HL-60 (cell line): Measurements from ENCODE around the gene ADAM19.

Experiments used
- DNase-seq, 2 experiments: peaks; one replicate each; pipeline ENCODE4 v3.0.0-alpha.2; 2010 to 2020; ENCODE audit warnings: low read depth in 1 of 2, low spot score in 1 of 2
- H3K27ac ChIP-seq: fragments of 250-450 bp; sonication (Bioruptor Pico); replicated peaks from 2 replicates; pipeline ENCODE4 v1.5.1; 2020; ENCODE audit warnings: mild to moderate bottlenecking, moderate library complexity
- H3K27me3 ChIP-seq: fragments of 250-450 bp; sonication (Bioruptor Pico); 2 replicates; pipeline ENCODE4 v1.5.1; 2021; ENCODE audit warnings: mild to moderate bottlenecking, moderate library complexity; ENCODE audit not compliant: insufficient read depth, poor library complexity, severe bottlenecking
- H3K4me3 ChIP-seq: replicated peaks from 2 replicates; pipeline ENCODE4 v1.5.1; 2011; ENCODE audit warnings: mild to moderate bottlenecking, control low read depth, low read length; ENCODE audit not compliant: insufficient read depth
- GABPA ChIP-seq: IDR thresholded peaks from 2 replicates; pipeline ENCODE4 v1.6.1; 2012; ENCODE audit warnings: low read depth
- POLR2AphosphoS5 ChIP-seq: IDR thresholded peaks from 2 replicates; pipeline ENCODE4 v1.6.1; 2012; ENCODE audit warnings: low read depth
- SPI1 ChIP-seq: IDR thresholded peaks from 2 replicates; pipeline ENCODE4 v1.6.1; 2012; ENCODE audit warnings: low read depth, mild to moderate bottlenecking, borderline replicate concordance
- TF ChIP-seq, protein P1 (sequence below): IDR thresholded peaks from 2 replicates; pipeline ENCODE4 v1.6.1; 2012; ENCODE audit warnings: low read depth; ENCODE audit not compliant: insufficient replicate concordance
- TF ChIP-seq, protein P2 (sequence below): IDR thresholded peaks from one replicate; pipeline ENCODE4 v1.5.1; 2011; ENCODE audit warnings: low read length, control low read depth, inconsistent platforms; ENCODE audit not compliant: insufficient read depth

ADAM19 gene

DNA sequence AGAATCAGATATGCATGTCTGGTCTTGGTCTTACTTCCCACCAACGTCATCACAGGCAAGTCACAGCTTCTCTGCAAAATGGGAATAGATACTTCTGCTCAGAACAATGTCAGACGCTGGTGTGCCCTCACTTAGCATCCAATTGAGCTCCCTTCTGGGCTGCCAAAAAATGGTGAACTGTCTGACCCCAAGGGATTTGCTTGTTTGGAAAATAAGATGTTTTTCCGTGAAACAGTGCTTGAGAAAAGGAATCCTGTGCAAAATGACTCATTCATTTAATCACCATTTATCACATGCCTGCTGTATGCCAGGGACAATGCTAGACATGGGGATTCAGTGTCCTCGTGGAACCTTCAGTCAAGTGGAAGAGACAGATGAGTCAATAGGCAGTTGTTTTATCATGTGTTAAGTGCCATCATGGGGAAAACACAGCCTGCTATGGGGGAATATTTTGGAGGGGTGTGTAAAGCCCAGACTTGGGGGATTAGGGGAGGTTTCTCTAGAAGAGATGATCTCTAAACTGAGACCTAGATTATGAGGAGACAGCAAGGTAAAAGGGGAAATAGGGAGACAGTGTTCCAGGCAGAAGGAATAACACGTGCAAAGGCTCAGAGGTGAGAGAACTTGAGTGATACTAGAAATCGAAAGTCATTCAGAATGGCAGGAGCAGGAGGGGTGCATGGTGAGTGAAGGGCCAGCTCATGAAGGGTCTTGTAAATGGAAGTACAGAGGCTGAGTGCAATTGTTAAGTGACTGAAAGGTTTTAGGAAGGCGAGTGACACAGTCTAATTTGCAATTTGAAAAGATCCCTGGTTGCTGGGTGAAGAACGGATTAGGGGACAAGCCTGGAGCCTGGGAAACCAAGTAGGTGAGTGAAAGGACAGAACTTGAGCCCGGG lies 111.7 kb downstream of the ADAM19 start:
- TF ChIP-seq, protein P1, sequence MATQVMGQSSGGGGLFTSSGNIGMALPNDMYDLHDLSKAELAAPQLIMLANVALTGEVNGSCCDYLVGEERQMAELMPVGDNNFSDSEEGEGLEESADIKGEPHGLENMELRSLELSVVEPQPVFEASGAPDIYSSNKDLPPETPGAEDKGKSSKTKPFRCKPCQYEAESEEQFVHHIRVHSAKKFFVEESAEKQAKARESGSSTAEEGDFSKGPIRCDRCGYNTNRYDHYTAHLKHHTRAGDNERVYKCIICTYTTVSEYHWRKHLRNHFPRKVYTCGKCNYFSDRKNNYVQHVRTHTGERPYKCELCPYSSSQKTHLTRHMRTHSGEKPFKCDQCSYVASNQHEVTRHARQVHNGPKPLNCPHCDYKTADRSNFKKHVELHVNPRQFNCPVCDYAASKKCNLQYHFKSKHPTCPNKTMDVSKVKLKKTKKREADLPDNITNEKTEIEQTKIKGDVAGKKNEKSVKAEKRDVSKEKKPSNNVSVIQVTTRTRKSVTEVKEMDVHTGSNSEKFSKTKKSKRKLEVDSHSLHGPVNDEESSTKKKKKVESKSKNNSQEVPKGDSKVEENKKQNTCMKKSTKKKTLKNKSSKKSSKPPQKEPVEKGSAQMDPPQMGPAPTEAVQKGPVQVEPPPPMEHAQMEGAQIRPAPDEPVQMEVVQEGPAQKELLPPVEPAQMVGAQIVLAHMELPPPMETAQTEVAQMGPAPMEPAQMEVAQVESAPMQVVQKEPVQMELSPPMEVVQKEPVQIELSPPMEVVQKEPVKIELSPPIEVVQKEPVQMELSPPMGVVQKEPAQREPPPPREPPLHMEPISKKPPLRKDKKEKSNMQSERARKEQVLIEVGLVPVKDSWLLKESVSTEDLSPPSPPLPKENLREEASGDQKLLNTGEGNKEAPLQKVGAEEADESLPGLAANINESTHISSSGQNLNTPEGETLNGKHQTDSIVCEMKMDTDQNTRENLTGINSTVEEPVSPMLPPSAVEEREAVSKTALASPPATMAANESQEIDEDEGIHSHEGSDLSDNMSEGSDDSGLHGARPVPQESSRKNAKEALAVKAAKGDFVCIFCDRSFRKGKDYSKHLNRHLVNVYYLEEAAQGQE, result no peak
- TF ChIP-seq POLR2AphosphoS5, result no peak
- TF ChIP-seq GABPA, result no peak
- TF ChIP-seq SPI1, result no peak
- TF ChIP-seq, protein P2, sequence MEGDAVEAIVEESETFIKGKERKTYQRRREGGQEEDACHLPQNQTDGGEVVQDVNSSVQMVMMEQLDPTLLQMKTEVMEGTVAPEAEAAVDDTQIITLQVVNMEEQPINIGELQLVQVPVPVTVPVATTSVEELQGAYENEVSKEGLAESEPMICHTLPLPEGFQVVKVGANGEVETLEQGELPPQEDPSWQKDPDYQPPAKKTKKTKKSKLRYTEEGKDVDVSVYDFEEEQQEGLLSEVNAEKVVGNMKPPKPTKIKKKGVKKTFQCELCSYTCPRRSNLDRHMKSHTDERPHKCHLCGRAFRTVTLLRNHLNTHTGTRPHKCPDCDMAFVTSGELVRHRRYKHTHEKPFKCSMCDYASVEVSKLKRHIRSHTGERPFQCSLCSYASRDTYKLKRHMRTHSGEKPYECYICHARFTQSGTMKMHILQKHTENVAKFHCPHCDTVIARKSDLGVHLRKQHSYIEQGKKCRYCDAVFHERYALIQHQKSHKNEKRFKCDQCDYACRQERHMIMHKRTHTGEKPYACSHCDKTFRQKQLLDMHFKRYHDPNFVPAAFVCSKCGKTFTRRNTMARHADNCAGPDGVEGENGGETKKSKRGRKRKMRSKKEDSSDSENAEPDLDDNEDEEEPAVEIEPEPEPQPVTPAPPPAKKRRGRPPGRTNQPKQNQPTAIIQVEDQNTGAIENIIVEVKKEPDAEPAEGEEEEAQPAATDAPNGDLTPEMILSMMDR, result no peak
- DNase-seq, result no peak
- no peak overlapping the region for H3K27ac ChIP-seq

DNA sequence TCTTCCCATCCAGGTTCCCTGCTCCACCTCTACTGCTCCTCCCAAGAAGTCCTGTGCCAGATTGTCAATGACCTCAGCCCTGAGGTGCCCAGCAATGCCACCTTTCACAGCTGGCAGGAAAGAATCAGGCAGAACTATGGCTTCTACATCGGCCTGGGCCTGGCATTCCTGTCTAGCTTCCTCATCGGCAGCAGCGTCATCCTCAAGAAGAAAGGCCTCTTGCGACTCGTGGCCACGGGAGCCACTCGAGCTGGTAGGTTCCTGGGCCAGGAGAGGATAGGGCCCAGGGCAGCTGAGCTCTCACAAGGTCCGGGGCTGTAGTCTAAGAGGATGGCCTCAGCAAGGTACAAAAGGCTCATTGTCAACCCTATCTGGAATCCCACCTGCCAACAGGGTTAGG lies 112.5 kb downstream of the ADAM19 start:
- Histone ChIP-seq H3K27me3 (peaks cover 4% of the 10 kb centered on the region), H3K27ac (no peak overlapping the region), H3K4me3 (no peak overlapping the region)
- DNase-seq, result no peak
- TF ChIP-seq POLR2AphosphoS5 (no peak), SPI1 (no peak), GABPA (no peak)
- TF ChIP-seq, protein P2, result no peak
- TF ChIP-seq, protein P1, result no peak

More for the DNA sequence above, 111.7 kb downstream of the ADAM19 start:
- H3K4me3 ChIP-seq, result no peak overlapping the region
- H3K27me3 ChIP-seq, result peaks cover 4% of the 10 kb centered on the region

DNA sequence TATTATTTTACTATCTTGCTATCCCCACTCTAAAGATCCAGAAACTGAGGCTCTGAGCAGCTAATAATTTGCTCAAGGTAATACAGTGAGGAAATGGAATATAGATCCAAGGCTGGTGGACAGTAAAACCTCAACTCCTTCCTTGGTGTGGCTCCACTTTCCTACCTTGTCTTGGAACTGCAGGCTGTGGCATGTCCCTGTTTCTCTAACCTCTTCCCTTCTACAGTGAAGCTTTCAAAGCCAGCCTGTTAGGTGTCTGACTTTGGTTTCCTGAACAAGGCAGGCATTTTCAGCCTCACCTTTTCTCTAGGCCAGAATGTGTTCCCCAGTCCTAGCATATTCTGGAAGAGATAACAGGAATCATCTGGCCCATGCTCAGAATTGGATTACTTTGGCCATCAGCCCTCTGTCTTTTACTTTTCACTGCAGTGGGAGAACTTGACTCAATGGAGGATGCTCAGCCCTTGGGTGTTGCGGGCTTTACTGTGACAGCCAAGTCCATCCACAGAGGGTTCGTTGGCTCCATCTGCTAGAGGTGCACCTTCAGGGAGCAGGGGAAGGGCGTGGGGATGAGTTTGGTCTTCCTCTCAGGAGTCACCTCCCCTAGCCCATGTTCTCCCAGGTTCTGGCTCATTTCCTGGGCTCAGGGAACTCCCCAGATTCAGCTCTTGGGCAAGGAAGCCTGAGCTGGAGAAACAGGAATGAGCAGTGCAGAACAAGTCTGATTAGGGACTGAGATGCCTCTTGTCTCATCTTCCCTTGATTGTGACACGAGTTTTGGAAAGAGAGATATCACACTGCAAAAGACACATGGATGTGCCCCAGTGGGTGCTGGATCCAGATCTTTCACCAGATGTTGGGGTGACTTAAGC lies 114.4 kb downstream of the ADAM19 start:
- DNase-seq, result no peak
- TF ChIP-seq, protein P2, result no peak
- TF ChIP-seq SPI1 (no peak), POLR2AphosphoS5 (no peak), GABPA (no peak)
- TF ChIP-seq, protein P1, result no peak
- Histone ChIP-seq H3K27me3 (peaks cover 4% of the 10 kb centered on the region), H3K4me3 (no peak overlapping the region), H3K27ac (no peak overlapping the region)
